K562 (cell line): ENCODE measurements around the gene XRCC5. TPM values are rescaled to one million over a fixed set of nuclear protein-coding genes. Genes with fewer than 3 reads are reported as not detected.

ENCODE experiments used
- ARID4B ChIP-seq: sonication (generic); formaldehyde crosslinking; IDR thresholded peaks from 2 replicates; pipeline ENCODE4 v1.8.0; 2022; ENCODE audit warnings: mild to moderate bottlenecking, missing genetic modification reagents
- ETS1 ChIP-seq: conservative IDR thresholded peaks from 2 replicates; pipeline ENCODE4 v1.6.1; 2011; ENCODE audit warnings: low read depth, mild to moderate bottlenecking, low read length; ENCODE audit not compliant: control insufficient read depth
- GATA2 ChIP-seq: sonication (generic); formaldehyde crosslinking; IDR thresholded peaks from 2 replicates; pipeline ENCODE4 v1.4.0; 2020; ENCODE audit warnings: mild to moderate bottlenecking, missing genetic modification reagents
- HINFP ChIP-seq: fragments of 450-650 bp; conservative IDR thresholded peaks from 2 replicates; pipeline ENCODE4 v1.6.1; 2016; ENCODE audit warnings: missing genetic modification characterization, low read depth, mild to moderate bottlenecking, control low read depth, missing compliant biosample characterization
- HIVEP1 ChIP-seq: fragments of 250-450 bp; sonication (Bioruptor Pico); IDR thresholded peaks from 2 replicates; pipeline ENCODE4 v1.4.0; 2020; ENCODE audit warnings: mild to moderate bottlenecking
- HOXB6 ChIP-seq: fragments of 250-450 bp; sonication (Bioruptor Pico); IDR thresholded peaks from 2 replicates; pipeline ENCODE4 v1.5.1; 2022; ENCODE audit warnings: mild to moderate bottlenecking, borderline replicate concordance
- KAT7 ChIP-seq: sonication (generic); formaldehyde crosslinking; IDR thresholded peaks from 2 replicates; pipeline ENCODE4 v1.8.0; 2022; ENCODE audit warnings: missing genetic modification reagents, mild to moderate bottlenecking, borderline replicate concordance
- KDM2B ChIP-seq: fragments of 250-450 bp; sonication (Bioruptor Pico); IDR thresholded peaks from 2 replicates; pipeline ENCODE4 v1.8.0; 2021; ENCODE audit warnings: mild to moderate bottlenecking, moderate library complexity
- L3MBTL2 ChIP-seq: fragments of 450-650 bp; IDR thresholded peaks from 2 replicates; pipeline ENCODE4 v1.6.1; 2016; ENCODE audit warnings: mild to moderate bottlenecking, moderate library complexity
- MAX ChIP-seq: sonication (generic); formaldehyde crosslinking; IDR thresholded peaks from 2 replicates; pipeline ENCODE4 v1.9.0; 2022; ENCODE audit warnings: mild to moderate bottlenecking, missing genetic modification reagents
- MITF ChIP-seq: IDR thresholded peaks from 2 replicates; pipeline ENCODE4 v1.6.1; 2014; ENCODE audit warnings: antibody characterized with exemption
- MXD1 ChIP-seq: fragments of 250-450 bp; sonication (Bioruptor Pico); IDR thresholded peaks from 2 replicates; pipeline ENCODE4 v1.8.0; 2021; ENCODE audit warnings: borderline replicate concordance, mild to moderate bottlenecking, moderate library complexity; ENCODE audit not compliant: poor library complexity, severe bottlenecking
- NFE2 ChIP-seq: IDR thresholded peaks from 2 replicates; pipeline ENCODE4 v1.6.1; 2014; ENCODE audit warnings: antibody characterized with exemption, low read depth
- THRB ChIP-seq: fragments of 450-650 bp; formaldehyde crosslinking; conservative IDR thresholded peaks from 2 replicates; pipeline ENCODE4 v1.4.0; 2022; ENCODE audit warnings: mild to moderate bottlenecking, missing genetic modification characterization
- ZEB2 ChIP-seq: fragments of 450-650 bp; IDR thresholded peaks from 2 replicates; pipeline ENCODE4 v1.6.1; 2016
- polyA plus RNA-seq, 8 experiments: library from polyadenylated mRNA; depleted of rRNA in 4 of 8; stranded (reverse) in 5 of 8; unstranded in 3 of 8; fragments of >200 nt; fragmentation: Nextera tagmentation in 2 of 8; fragmentation: Illumina TruSeq in 1 of 8; extraction: Ambion mirVana in 2 of 8; extraction: Trizol in 1 of 8; gene quantifications; 2 replicates each; pipeline versions ENCODE4 v1.2.1 to v1.2.3, GENCODE V29; 2011 to 2014; ENCODE audit warnings: inconsistent platforms in 1 of 8, missing spikeins in 1 of 8
- total RNA-seq, 7 experiments: library from RNA; depleted of rRNA in 6 of 7; stranded (reverse); fragments of >200 nt in 6 of 7; fragmentation: Illumina TruSeq in 2 of 7; extraction: Trizol in 2 of 7; gene quantifications; 2 replicates each; pipeline versions ENCODE4 v1.2.1 to v1.2.3, GENCODE V29; 2011 to 2021; ENCODE audit warnings: low replicate concordance in 1 of 7

The XRCC5 gene
- total and polyA plus RNA-seq, 9 of the 15 experiments (the other 6 are each of a cell fraction or from before 2014, with no cell fraction given): 168 to 551 (median 297) TPM

GRCh38 chr2:216108967-216109921 lies at the start of gene XRCC5 (continued):
- no peak for TF ChIP-seq MITF
- no peak for TF ChIP-seq HINFP (tag)
- TF ChIP-seq ETS1: 0 out of 2 replicates have a peak, but pooled peaks have one; percentile 48
- TF ChIP-seq MXD1 (CRISPR knock-in tag): no peak
- TF ChIP-seq GATA2 (CRISPR knock-in tag): no peak
- TF ChIP-seq ZEB2: 0 out of 2 replicates have a peak, but pooled peaks have one; percentile 25
- peak; percentile 85 for TF ChIP-seq MAX (CRISPR knock-in tag)
- TF ChIP-seq NFE2: no peak
- no peak for TF ChIP-seq KDM2B (CRISPR knock-in tag)
- no peak for TF ChIP-seq HOXB6 (CRISPR knock-in tag)
- TF ChIP-seq L3MBTL2: peak; percentile 75
- TF ChIP-seq KAT7 (CRISPR knock-in tag): peak; percentile 81; the same call in 1 of the 2 replicates
- TF ChIP-seq HIVEP1 (CRISPR knock-in tag): no peak
- no peak for TF ChIP-seq ARID4B (CRISPR knock-in tag)
- TF ChIP-seq THRB: no peak
